Right forelimb (tissue), 1 donor: ENCODE measurements around the gene CCDC77.

Source experiments
- DNase-seq: peaks from one replicate; pipeline ENCODE4 v3.0.0-alpha.2; 2018

The CCDC77 gene

DNA sequence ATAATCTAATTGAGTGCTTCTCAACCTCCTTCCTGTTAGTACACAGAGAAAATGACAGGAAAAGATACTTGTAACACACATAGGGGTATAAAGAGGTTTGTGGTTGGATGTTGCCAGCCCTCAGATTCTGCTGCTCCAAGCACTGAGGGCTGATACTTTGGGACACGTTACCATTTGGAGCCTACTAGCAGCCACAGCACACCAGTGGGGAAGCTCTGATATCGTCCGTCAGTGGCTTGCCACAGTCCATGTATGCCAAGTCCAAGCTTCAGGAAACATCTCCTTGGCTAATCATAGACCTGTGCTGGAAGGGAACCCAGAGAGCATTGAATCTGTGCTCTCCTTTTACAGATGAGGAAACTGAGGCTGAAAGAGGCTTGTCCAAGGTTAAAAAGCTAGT is 80.6 kb downstream of the CCDC77 start:
- DNase-seq = no peak

- no peak for DNase-seq
These were observed 82.7 kb downstream of the CCDC77 start for GRCh38 chr12:484096-484495.

- no peak for DNase-seq
These were observed 88.8 kb downstream of the CCDC77 start for GRCh38 chr12:490260-490659.
